Mucosa of gallbladder (tissue), 1 donor: ENCODE measurements around the gene CNN1. TPM values are rescaled to one million over a fixed set of nuclear protein-coding genes. Genes with fewer than 3 reads are reported as not detected.

Source experiments
- DNase-seq: peaks from one replicate; pipeline ENCODE4 v3.0.0-alpha.2; 2020; ENCODE audit warnings: low spot score
- total RNA-seq: library from RNA; stranded (reverse); gene quantifications from one replicate; pipeline ENCODE4 v1.2.1, GENCODE V29; 2021
- donor health status: DM: no; HTN: no; CAD: no.

The CNN1 gene
- 1,051 TPM for total RNA-seq

- DNase-seq, result peak; percentile 72
These were observed at the start of gene CNN1 for GRCh38 chr19:11538232-11539036. TSS of gene CNN1 (plus strand) at chr19:11538851. CDS start at chr19:11538928, 77 bp downstream.

GRCh38 chr19:11489378-11489777 is 49.3 kb upstream of the CNN1 start:
- no peak for DNase-seq

- no peak for DNase-seq
These were observed 43.9 kb upstream of the CNN1 start for GRCh38 chr19:11494634-11495285.

- no peak for DNase-seq
These were observed 43.2 kb upstream of the CNN1 start for GRCh38 chr19:11495481-11495880.

- DNase-seq, result no peak
These were observed 42.8 kb upstream of the CNN1 start for GRCh38 chr19:11495885-11496284.

GRCh38 chr19:11496391-11497163 is 42.1 kb upstream of the CNN1 start:
- peak; percentile 29 for DNase-seq

GRCh38 chr19:11499220-11499726 is 39.4 kb upstream of the CNN1 start:
- DNase-seq, result no peak

- DNase-seq, result no peak
These were observed 38.7 kb upstream of the CNN1 start for GRCh38 chr19:11499890-11500420.

GRCh38 chr19:11504502-11505031 is 34.1 kb upstream of the CNN1 start:
- DNase-seq, result no peak

- DNase-seq, result peak; percentile 96
These were observed 33.6 kb upstream of the CNN1 start for GRCh38 chr19:11505032-11505503.

GRCh38 chr19:11505504-11506100 is 33.0 kb upstream of the CNN1 start, which contains the start of gene ZNF653:
TSS of gene ZNF653 (minus strand) at chr19:11505839. CDS start at chr19:11505786, 53 bp downstream.
- DNase-seq, result peak; percentile 95

- no peak for DNase-seq
These were observed 32.5 kb upstream of the CNN1 start for GRCh38 chr19:11506101-11506555.

- no peak for DNase-seq
These were observed 31.7 kb upstream of the CNN1 start for GRCh38 chr19:11506967-11507366.

- DNase-seq, result no peak
These were observed 31.1 kb upstream of the CNN1 start for GRCh38 chr19:11507370-11508078.

GRCh38 chr19:11510444-11510843 is 28.2 kb upstream of the CNN1 start:
- DNase-seq, result no peak

- no peak for DNase-seq
These were observed 24.7 kb upstream of the CNN1 start for GRCh38 chr19:11513946-11514345.

- no peak for DNase-seq
These were observed 19.5 kb upstream of the CNN1 start for GRCh38 chr19:11519138-11519537.

- DNase-seq, result peak; percentile 98
These were observed 9.9 kb upstream of the CNN1 start, which contains the start of gene ECSIT for GRCh38 chr19:11528551-11529341. TSS of gene ECSIT (minus strand) at chr19:11529134. CDS start at chr19:11519170, 9,964 bp downstream.

GRCh38 chr19:11530432-11530831 is 8.2 kb upstream of the CNN1 start:
- peak; percentile 83 for DNase-seq
